HuH-7 (cell line): Measurements from ENCODE around the gene GPBP1L1.
"Not testable (repeated sequence)": the region's sequence is repeated elsewhere in the genome, so short reads cannot be mapped to it uniquely, and the experiment has no call there.

Source experiments
- DNase-seq: peaks from one replicate; pipeline ENCODE4 v3.0.0; 2011; ENCODE audit warnings: low spot score

The GPBP1L1 gene

GRCh38 chr1:45635211-45635610, 51.1 kb downstream of the GPBP1L1 start:
- no peak for DNase-seq

DNA sequence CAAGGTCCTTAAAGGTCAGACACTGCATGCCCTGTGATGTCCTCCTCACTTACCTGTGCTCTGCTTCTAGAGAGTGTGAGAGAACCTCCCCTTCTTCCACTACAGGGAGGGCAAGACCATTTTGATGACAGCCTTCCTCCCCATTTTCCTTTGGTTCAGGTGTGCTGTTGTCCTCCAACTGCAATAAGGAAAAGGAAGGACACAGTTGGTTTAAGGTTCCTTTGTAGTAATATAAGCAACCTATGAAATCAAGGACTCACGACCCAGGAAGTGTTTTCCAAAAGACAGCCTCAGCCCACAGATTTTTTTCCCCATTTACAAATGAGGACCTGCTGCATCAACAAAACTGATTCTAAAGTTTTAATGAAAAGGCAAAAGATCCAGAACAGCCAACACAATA, 55.9 kb downstream of the GPBP1L1 start:
- no peak for DNase-seq

DNA sequence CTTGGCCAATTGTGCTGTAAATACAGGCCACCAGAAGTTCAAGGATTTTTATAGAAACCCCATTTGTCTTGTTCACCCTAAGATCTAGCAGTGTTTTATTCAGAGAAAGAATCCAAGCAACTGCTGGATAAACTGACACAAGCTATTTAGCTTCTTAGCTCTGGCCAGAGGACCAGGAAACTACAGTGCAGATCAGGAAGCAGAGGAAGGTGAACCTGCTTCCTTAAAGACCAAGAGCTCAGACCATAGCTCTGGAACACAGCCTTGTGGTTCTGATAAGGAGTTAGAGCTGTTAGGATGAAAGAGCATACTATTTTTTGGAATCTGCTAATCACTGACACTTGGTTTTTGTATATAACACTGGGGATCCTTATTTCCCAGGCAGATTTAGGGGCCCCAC, 57.3 kb downstream of the GPBP1L1 start:
- DNase-seq: no peak

GRCh38 chr1:45623972-45624371, 62.4 kb downstream of the GPBP1L1 start, which contains the start of gene CCDC17:
Gene CCDC17 (minus strand): TSS chr1:45624054. CDS start chr1:45623909, 145 bp downstream.
- DNase-seq: no peak

DNA sequence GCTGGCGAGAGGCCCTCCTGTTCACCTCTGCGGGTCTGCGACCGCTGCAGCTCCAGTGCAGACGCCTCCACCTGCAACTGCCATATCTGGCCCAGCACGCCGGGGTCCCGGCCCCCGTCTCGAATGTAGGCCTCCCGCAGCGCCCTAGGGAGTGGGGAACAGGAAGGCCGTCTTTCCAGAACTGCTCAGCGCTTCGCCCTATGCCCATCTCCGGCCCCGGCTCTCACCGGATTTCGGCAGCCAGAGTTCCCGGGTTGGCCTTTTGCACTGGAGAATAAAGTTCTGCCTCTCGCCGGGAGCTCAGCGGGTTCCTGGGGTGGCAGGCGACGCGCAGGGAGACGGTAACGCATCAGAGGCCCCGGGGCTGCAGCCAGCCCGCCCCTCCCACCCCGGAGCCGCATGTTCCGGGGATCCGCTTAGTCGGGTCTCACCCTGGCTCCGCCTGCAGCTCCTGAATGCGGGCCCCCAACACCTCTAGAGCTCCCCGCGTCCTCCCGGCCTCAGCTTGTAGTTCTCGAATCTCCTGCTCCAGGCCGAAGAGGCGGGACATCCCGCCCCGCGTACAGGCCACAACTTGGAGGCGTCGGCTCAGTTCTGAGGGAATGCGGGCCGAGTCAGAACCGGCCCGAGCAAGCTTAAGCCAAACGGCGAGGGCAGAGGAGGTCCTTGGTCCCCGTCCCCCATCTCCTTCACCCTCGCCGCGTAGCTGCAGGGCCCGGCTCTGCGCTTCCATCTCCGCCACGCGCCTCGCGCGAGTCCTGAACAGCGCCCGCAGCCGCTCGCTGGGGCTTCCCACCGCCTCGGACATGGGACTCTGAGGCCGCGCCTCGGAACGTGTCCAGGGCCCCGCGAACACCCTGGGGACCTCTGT, 63.6 kb downstream of the GPBP1L1 start:
- no peak for DNase-seq

- DNase-seq: no peak
Observed at GRCh38 chr1:45621895-45622523, 64.3 kb downstream of the GPBP1L1 start.

DNA sequence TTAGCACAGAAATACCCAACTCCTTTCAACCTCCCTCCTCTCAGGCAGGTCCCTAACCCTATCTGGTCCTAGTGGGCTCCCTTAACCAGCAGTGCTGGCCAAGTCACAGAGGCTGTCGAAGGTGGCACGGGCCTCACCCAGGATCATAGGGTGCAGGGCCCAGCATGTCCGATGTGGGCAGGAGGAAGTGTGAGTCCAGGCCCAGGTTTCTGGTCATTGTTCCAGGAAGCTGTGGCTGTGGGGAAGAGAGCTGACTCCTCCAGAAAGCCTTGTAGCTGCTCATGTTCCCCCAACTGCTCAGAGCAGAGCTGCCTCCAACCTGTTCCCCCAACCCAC, 64.9 kb downstream of the GPBP1L1 start:
- DNase-seq: no peak

DNA sequence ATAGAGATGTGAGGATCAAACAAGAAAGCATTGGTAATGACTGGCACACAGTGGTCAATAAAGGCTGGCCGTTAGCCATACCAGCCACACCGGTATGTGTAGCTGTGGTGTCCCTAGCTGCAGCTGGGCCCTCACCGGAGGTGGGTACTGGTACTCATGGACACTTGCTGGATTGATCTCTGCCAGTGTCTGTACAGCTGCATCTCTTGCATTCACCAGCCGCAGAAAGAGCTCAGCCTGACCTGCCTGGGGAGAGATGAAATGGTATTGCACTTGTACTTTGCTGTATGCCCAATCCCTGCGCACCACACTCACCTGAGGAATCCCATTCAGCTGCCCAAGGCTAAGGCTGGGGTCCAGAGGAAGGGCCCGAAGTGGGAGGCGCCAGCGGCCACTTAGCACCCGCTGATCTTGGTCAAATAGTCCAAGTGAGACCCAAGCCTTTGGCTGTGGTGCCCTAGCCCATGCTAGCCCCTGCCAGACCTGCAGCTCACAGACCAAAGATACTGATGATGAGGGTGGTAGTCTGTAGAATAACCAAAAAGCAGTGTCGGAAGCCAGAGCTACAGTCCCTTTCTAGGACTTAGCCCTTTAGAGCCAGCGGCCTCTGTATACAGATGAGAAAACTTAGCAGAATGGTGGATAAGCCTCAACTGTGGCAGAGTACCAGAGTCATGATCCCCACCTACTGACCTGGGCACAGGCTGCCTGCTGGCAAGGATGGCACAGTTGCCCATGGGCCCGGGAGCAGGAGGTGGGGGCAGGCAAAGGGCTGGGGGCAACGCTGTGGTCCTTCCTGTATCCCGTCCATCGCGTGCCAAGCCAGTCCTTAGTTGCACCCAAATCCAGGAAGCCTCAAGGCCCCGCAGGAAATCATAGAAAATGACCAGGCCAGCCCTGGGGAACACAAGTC, 65.5 kb downstream of the GPBP1L1 start:
- no peak for DNase-seq

GRCh38 chr1:45619149-45619921, 67.0 kb downstream of the GPBP1L1 start:
- no peak for DNase-seq

- DNase-seq: no peak
Observed at GRCh38 chr1:45617618-45618017, 68.7 kb downstream of the GPBP1L1 start.

DNA sequence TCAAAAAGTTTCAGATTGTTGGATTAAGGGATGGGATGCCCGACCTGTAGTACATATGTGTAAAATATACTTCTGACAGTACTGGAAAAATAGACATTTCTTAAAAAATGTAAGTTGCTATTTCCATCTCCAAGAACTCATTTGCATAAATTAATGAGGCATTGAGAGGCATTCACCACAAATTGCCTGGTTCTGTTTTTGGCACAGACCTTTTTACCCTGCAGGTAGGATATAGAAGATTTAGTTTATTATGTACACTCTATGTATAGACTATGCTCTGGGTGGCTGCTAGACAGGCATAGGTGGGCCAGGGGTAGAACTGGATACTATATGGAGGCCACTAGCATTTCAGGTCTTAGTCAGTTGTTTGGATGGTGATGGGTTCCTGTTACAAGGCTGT, 70.4 kb downstream of the GPBP1L1 start:
- no peak for DNase-seq

GRCh38 chr1:45612941-45613579, 73.3 kb downstream of the GPBP1L1 start:
- DNase-seq: no peak

DNA sequence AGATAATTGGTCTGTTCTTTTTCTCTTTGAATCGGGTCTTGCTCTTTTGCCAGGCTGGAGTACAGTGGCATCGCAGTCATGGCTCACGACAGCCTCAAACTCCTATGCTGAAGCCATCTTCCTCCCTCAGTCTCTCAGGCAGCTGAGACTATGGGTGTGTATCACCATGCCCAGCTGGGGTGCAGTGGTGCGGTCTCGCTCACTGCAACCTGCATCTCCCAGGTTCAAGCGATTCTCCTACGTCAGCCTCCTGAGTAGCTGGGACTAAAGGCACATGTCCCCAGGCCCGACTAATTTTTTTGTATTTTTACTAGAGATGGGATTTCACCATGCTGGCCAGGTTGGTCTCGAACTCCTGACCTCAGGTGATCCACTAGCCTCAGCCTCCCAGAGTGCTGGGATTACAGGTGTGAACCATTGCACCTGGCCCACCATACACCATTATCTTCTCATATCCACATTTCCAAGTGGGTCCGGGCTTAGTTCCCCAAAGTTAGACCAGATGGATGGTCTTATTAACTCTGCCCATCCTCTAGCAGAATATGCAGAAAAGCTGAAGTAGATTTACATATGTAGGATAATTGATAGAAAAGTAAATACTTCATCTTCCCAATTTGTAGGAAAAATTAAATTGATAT, 75.6 kb downstream of the GPBP1L1 start:
- DNase-seq: no peak

DNA sequence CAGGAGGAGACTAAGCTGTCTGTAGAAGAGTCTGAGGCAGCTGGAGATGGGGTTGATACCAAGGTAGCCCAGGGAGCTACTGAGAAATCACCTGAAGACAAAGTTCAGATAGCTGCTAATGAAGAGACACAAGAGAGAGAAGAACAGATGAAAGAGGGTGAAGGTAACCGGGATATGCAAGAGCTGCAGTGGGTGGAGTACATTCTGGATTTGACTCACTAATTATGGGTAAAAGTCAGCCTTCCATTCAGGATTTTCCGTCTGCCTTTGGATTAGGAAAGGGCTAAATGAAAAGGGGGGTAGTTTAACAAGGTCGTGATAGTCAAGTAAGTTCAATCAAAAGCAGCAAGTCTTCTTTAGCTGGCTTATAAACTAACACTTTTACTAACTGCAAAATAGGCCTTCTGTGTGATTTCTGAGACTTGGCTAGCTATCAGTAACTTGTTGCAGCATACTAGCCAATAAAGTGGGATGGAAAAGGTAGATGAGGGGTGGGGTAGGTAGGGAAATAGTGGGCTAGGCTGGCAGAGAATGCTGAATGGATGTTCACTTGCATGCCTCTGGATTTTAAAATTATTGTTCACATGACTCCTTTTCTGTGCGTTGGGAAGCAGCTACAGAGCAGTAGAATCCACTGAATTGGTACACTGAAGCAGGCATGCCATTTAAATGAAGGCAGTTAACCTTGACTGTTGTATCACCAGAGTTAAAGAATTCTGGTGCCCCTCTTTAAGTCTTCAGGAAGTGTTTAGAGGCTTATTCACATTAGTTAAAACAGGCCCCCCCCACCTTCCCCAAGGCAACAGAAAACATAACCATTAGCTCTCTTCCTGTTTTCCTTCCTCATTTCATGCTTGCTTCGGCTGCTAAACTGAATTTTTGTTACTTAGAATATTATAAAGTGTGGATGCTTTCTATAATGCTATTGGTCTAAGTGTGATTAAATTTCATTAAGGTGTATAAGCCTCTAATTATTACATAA, 77.9 kb downstream of the GPBP1L1 start:
- no peak for DNase-seq

- no peak for DNase-seq
Observed at GRCh38 chr1:45607404-45608074, 78.8 kb downstream of the GPBP1L1 start.

GRCh38 chr1:45604239-45604638, 82.1 kb downstream of the GPBP1L1 start:
- DNase-seq: no peak

DNA sequence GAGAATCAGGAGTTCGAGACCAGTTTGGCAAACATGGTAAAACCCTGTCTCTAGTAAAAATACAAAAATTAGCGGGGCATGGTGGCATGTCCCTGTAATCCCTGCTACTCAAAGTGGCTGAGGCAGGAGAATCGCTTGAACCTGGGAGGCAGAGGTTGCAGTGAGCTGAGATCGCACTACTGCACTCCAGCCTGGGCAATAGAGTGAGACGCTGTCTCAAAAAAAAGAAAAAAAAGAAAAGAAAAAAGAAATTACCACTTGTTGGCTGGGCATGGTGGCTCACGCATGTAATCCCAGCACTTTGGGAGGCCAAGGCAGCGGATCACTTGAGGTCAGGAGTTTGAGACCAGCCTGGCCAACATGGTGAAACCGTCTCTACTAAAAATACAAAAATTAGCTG, 89.6 kb downstream of the GPBP1L1 start:
- DNase-seq: not testable (repeated sequence)

GRCh38 chr1:45594412-45594811, 91.9 kb downstream of the GPBP1L1 start:
- no peak for DNase-seq

DNA sequence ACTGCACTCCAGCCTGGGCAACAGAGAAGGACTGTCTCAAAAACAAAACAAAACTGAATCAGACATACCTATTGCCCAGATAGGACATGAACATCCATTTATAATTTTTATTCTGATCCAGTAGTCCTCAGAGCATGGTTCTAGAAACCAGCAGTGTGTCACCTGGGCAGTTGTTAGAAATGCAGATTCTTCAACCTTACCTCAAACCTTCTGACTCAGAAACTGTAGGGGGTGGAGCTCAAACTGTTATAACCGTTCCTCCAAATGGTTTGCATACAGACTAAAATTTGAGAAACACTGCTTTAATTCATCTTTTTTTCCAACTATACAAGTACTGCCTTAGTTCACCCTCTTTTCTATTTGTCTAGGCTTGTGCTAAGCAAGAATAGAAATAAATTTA, 96.5 kb downstream of the GPBP1L1 start:
- no peak for DNase-seq
